H9 (cell line): Measurements from ENCODE around the gene MAGED4. TPM values are rescaled to one million over a fixed set of nuclear protein-coding genes. Genes with fewer than 3 reads are reported as not detected.

Experiments used
- DNase-seq: peaks from one replicate; pipeline ENCODE4 v3.0.0-alpha.2; 2017
- H2AFZ ChIP-seq: one replicate; pipeline ENCODE4 v1.6.1; 2013; ENCODE audit warnings: mild to moderate bottlenecking, low read length, control low read depth, moderate library complexity
- H2AK5ac ChIP-seq: 2 replicates; pipeline ENCODE4 v1.6.1; 2013; ENCODE audit warnings: low read length, control low read depth, mixed read lengths; ENCODE audit not compliant: insufficient read length
- H2BK120ac ChIP-seq: one replicate; pipeline ENCODE4 v1.6.1; 2013; ENCODE audit warnings: low read depth, mild to moderate bottlenecking, low read length, control low read depth, inconsistent platforms; ENCODE audit not compliant: poor library complexity, severe bottlenecking
- H2BK12ac ChIP-seq: 2 replicates; pipeline ENCODE4 v1.6.1; 2013; ENCODE audit warnings: low read length, control low read depth, mixed read lengths, low read depth; ENCODE audit not compliant: insufficient read length
- H2BK15ac ChIP-seq: 2 replicates; pipeline ENCODE4 v1.6.1; 2013; ENCODE audit warnings: low read depth, low read length, control low read depth
- H2BK20ac ChIP-seq: one replicate; pipeline ENCODE4 v1.6.1; 2013; ENCODE audit warnings: low read depth, mild to moderate bottlenecking, low read length, control low read depth, inconsistent platforms; ENCODE audit not compliant: poor library complexity, severe bottlenecking
- H2BK5ac ChIP-seq: 2 replicates; pipeline ENCODE4 v1.6.1; 2013; ENCODE audit warnings: low read length, control low read depth, mixed read lengths; ENCODE audit not compliant: insufficient read length
- H3K14ac ChIP-seq: 2 replicates; pipeline ENCODE4 v1.6.1; 2013; ENCODE audit warnings: low read length, control low read depth; ENCODE audit not compliant: insufficient read depth
- H3K18ac ChIP-seq: 2 replicates; pipeline ENCODE4 v1.6.1; 2013; ENCODE audit warnings: low read depth, mild to moderate bottlenecking, mixed read lengths, low read length, control low read depth; ENCODE audit not compliant: insufficient read length
- H3K23ac ChIP-seq: 2 replicates; pipeline ENCODE4 v1.6.1; 2013; ENCODE audit warnings: low read length, control low read depth, mixed read lengths, low read depth; ENCODE audit not compliant: insufficient read length
- H3K23me2 ChIP-seq: 2 replicates; pipeline ENCODE4 v1.6.1; 2013; ENCODE audit warnings: low read depth, mild to moderate bottlenecking, mixed read lengths, low read length, control low read depth; ENCODE audit not compliant: insufficient read length, poor library complexity, severe bottlenecking
- H3K27ac ChIP-seq: 2 replicates; pipeline ENCODE4 v1.5.1; 2013; ENCODE audit warnings: low read length, control low read depth, mixed read lengths, low read depth; ENCODE audit not compliant: insufficient read length
- H3K27me3 ChIP-seq: 2 replicates; pipeline ENCODE4 v1.6.1; 2013; ENCODE audit warnings: low read length, control low read depth, inconsistent platforms; ENCODE audit not compliant: insufficient read depth
- H3K4ac ChIP-seq: 2 replicates; pipeline ENCODE4 v1.6.1; 2013; ENCODE audit warnings: low read depth, mild to moderate bottlenecking, control low read depth, inconsistent platforms, low read length, moderate library complexity
- H3K4me1 ChIP-seq: 2 replicates; pipeline ENCODE4 v1.6.1; 2013; ENCODE audit warnings: low read length, control low read depth, inconsistent platforms; ENCODE audit not compliant: insufficient read depth
- H3K4me2 ChIP-seq: 2 replicates; pipeline ENCODE4 v1.6.1; 2013; ENCODE audit warnings: low read length, control low read depth, mixed read lengths; ENCODE audit not compliant: insufficient read length, insufficient read depth
- H3K56ac ChIP-seq: 2 replicates; pipeline ENCODE4 v1.6.1; 2013; ENCODE audit warnings: low read depth, mild to moderate bottlenecking, mixed read lengths, low read length, control low read depth; ENCODE audit not compliant: insufficient read length
- H3K79me1 ChIP-seq: 2 replicates; pipeline ENCODE4 v1.6.1; 2013; ENCODE audit warnings: low read depth, mild to moderate bottlenecking, moderate library complexity, low read length, control low read depth, inconsistent platforms; ENCODE audit not compliant: insufficient read depth, poor library complexity, severe bottlenecking
- H3K79me2 ChIP-seq: 2 replicates; pipeline ENCODE4 v1.6.1; 2013; ENCODE audit warnings: low read length, control low read depth, inconsistent platforms; ENCODE audit not compliant: insufficient read depth
- H3K9ac ChIP-seq: 2 replicates; pipeline ENCODE4 v1.6.1; 2013; ENCODE audit warnings: low read length, control low read depth, mixed read lengths; ENCODE audit not compliant: insufficient read length; ENCODE audit errors: extremely low read depth
- H3K9me3 ChIP-seq: one replicate; pipeline ENCODE4 v1.6.1; 2013; ENCODE audit warnings: low read depth, low read length, inconsistent platforms; ENCODE audit not compliant: control insufficient read depth
- H3T11ph ChIP-seq: one replicate; pipeline ENCODE4 v1.6.1; 2013; ENCODE audit warnings: mild to moderate bottlenecking, low read length, control low read depth, inconsistent platforms
- H4K20me1 ChIP-seq: one replicate; pipeline ENCODE4 v1.6.1; 2013; ENCODE audit not compliant: control insufficient read depth, insufficient read length, insufficient read depth
- H4K5ac ChIP-seq: 2 replicates; pipeline ENCODE4 v1.6.1; 2013; ENCODE audit warnings: low read depth, mild to moderate bottlenecking, mixed read lengths, low read length, control low read depth; ENCODE audit not compliant: insufficient read length
- H4K8ac ChIP-seq: replicated peaks from 2 replicates; pipeline ENCODE4 v1.6.1; 2013; ENCODE audit warnings: low read length, control low read depth, mixed read lengths, low read depth; ENCODE audit not compliant: insufficient read length
- H4K91ac ChIP-seq: 2 replicates; pipeline ENCODE4 v1.6.1; 2013; ENCODE audit warnings: low read depth, mild to moderate bottlenecking, moderate library complexity, mixed read lengths, low read length, control low read depth; ENCODE audit not compliant: insufficient read length
- H3K27ac Mint-ChIP-seq, 3 experiments: 2 replicates in 2 of 3; 3 replicates in 1 of 3; pipeline ENCODE4 v1.8.0; 2020 to 2021; ENCODE audit warnings: mixed read lengths in 3 of 3, mild to moderate bottlenecking in 1 of 3, moderate library complexity in 1 of 3
- H3K27me3 Mint-ChIP-seq: 2 replicates; pipeline ENCODE4 v1.8.0; 2021; ENCODE audit warnings: low read depth, mild to moderate bottlenecking, moderate library complexity, mixed read lengths
- H3K36me3 Mint-ChIP-seq, 3 experiments: 2 replicates in 2 of 3; 3 replicates in 1 of 3; pipeline ENCODE4 v1.8.0; 2020 to 2021; ENCODE audit warnings: low read depth in 3 of 3, mixed read lengths in 3 of 3; ENCODE audit not compliant: insufficient read depth in 1 of 3
- H3K4me1 Mint-ChIP-seq, 2 experiments: 2 replicates each; pipeline ENCODE4 v1.8.0; 2020; ENCODE audit warnings: mixed read lengths in 2 of 2
- H3K4me3 Mint-ChIP-seq, 2 experiments: 2 replicates in 1 of 2; 3 replicates in 1 of 2; pipeline ENCODE4 v1.8.0; 2020 to 2021; ENCODE audit warnings: mild to moderate bottlenecking in 2 of 2, mixed read lengths in 2 of 2, moderate library complexity in 1 of 2
- H3K9me3 Mint-ChIP-seq, 2 experiments: 2 replicates in 1 of 2; 3 replicates in 1 of 2; pipeline ENCODE4 v1.8.0; 2020; ENCODE audit warnings: mild to moderate bottlenecking in 2 of 2, mixed read lengths in 2 of 2, moderate library complexity in 1 of 2
- WGBS: extraction: QIAGEN DNeasy Blood & Tissue Kit; methylation state at CpG from one replicate; pipeline ENCODE4 v1.1.7; 2013; ENCODE audit warnings: missing lambda C conversion rate, low lambda C conversion rate, mixed read lengths; ENCODE audit not compliant: insufficient read length; ENCODE audit errors: extremely low coverage; 5-methylcytosine and 5-hydroxymethylcytosine counted together
- total RNA-seq: library from RNA; stranded (reverse); gene quantifications from 2 replicates; pipeline ENCODE4 v1.2.1, GENCODE V29; 2021
- TF ChIP-seq, protein P1 (sequence below): fragments of 200-600 bp; sonication (generic); conservative IDR thresholded peaks from 3 replicates; pipeline ENCODE4 v1.8.0; 2021; ENCODE audit warnings: antibody characterized with exemption, mild to moderate bottlenecking

MAGED4 gene
- total RNA-seq, 1 experiment from 2014 or later: 74.5 TPM

DNA sequence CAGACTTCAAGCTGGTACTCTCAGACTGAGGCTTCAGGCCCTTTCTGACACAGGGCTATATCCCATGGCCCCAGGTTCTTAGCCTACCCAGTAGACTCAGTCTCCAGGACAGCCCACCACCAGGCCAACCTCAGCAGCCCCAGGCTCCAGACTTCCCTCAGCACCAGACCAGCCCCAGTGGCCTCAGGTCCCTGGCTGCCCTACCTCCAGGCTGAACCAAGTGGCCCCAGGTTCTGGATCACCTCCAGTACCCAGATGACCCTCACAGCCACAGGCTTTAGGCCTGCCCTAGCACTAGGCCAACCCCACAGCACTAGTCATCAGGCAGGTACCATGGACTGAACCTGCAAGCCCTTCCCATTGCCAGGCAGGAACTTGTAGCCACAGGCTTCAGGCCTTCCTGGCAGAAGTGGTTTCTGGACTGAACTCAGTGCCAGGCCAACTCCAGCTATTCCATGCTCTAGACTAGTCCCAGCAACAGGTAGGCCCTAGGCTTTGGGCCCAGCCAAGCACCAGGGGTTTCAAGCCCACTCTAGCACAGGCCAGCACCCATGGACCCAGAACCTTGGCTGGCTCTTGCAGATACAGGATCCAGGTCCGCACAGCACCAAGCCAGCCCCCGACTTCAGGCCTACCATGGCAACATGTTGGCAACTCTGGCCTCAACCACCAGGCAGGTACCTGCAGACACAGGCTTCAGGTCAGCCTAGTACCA lies 45.7 kb upstream of the MAGED4 start:
- no peak overlapping the region for H3K18ac ChIP-seq
- H3K36me3 Mint-ChIP-seq: no peaks in the 10 kb centered on the region
- no peaks in the 10 kb centered on the region for H4K20me1 ChIP-seq
- H3K4me1 ChIP-seq: no peaks in the 10 kb centered on the region
- H3K9ac ChIP-seq: no peak overlapping the region
- 0 out of 2 replicates have a peak, but pooled peaks cover 2% of the 10 kb centered on the region for H3K27me3 Mint-ChIP-seq
- H2BK12ac ChIP-seq: no peak overlapping the region
- no peak overlapping the region for H2AK5ac ChIP-seq
- no peak overlapping the region for H3K4ac ChIP-seq
- no peak overlapping the region for H3K23ac ChIP-seq
- no peak overlapping the region for H3K56ac ChIP-seq
- no peak overlapping the region for H4K8ac ChIP-seq
- H3K9me3 Mint-ChIP-seq: peaks cover 47 to 59% of the 10 kb centered on the region in 2 experiments
- no peaks in the 10 kb centered on the region for H3K27me3 ChIP-seq
- no peaks in the 10 kb centered on the region for H3K23me2 ChIP-seq
- no peak overlapping the region for H3K4me3 Mint-ChIP-seq
- H3K27ac Mint-ChIP-seq: no peak overlapping the region
- WGBS: no CpG with 5 or more reads among the region's 2 CpGs
- no peaks in the 10 kb centered on the region for H3K79me1 ChIP-seq
- H2AFZ ChIP-seq: no peak overlapping the region
- no peak overlapping the region for H2BK20ac ChIP-seq
- H3K9me3 ChIP-seq: peaks cover 21% of the 10 kb centered on the region
- H3T11ph ChIP-seq: no peak overlapping the region
- TF ChIP-seq, protein P1, sequence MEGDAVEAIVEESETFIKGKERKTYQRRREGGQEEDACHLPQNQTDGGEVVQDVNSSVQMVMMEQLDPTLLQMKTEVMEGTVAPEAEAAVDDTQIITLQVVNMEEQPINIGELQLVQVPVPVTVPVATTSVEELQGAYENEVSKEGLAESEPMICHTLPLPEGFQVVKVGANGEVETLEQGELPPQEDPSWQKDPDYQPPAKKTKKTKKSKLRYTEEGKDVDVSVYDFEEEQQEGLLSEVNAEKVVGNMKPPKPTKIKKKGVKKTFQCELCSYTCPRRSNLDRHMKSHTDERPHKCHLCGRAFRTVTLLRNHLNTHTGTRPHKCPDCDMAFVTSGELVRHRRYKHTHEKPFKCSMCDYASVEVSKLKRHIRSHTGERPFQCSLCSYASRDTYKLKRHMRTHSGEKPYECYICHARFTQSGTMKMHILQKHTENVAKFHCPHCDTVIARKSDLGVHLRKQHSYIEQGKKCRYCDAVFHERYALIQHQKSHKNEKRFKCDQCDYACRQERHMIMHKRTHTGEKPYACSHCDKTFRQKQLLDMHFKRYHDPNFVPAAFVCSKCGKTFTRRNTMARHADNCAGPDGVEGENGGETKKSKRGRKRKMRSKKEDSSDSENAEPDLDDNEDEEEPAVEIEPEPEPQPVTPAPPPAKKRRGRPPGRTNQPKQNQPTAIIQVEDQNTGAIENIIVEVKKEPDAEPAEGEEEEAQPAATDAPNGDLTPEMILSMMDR: no peak
- H2BK15ac ChIP-seq: no peak overlapping the region
- H3K4me2 ChIP-seq: no peak overlapping the region
- no peak overlapping the region for H3K27ac ChIP-seq
- H3K79me2 ChIP-seq: no peaks in the 10 kb centered on the region
- no peak overlapping the region; the same call in 1 of the 2 replicates for H3K14ac ChIP-seq
- H2BK120ac ChIP-seq: no peak overlapping the region
- H3K4me1 Mint-ChIP-seq: no peaks in the 10 kb centered on the region
- no peak overlapping the region for H4K5ac ChIP-seq
- no peak overlapping the region for H4K91ac ChIP-seq
- H2BK5ac ChIP-seq: no peak overlapping the region
- no peak for DNase-seq
